T-helper 1 cell treated with Interleukin-12 subunit alpha and Interleukin-12 subunit beta and Interleukin-4 antibody, amounts not matched to agents 30 μg/mL and 1 μg/mL, for 36 hours (primary cell): ENCODE results near the gene ZC3H12D.
A peak's percentile ranks its signal among the peaks of the same experiment; 100 is the strongest.
"Not testable (repeated sequence)": the region's sequence is repeated elsewhere in the genome, so short reads cannot be mapped to it uniquely, and the experiment has no call there.

Experiments used
- H3K27ac Mint-ChIP-seq: one replicate; pipeline ENCODE4 v1.8.0; 2021; ENCODE audit warnings: mild to moderate bottlenecking, mixed read lengths
- H3K27me3 Mint-ChIP-seq: one replicate; pipeline ENCODE4 v1.8.0; 2021; ENCODE audit warnings: low read depth, mixed read lengths
- H3K36me3 Mint-ChIP-seq: one replicate; pipeline ENCODE4 v1.8.0; 2021; ENCODE audit warnings: low read depth, mixed read lengths
- H3K4me1 Mint-ChIP-seq: one replicate; pipeline ENCODE4 v1.8.0; 2021; ENCODE audit warnings: low read depth, mixed read lengths
- H3K4me3 Mint-ChIP-seq: one replicate; pipeline ENCODE4 v1.8.0; 2021; ENCODE audit warnings: mild to moderate bottlenecking, moderate library complexity, mixed read lengths
- H3K9me3 Mint-ChIP-seq: one replicate; pipeline ENCODE4 v1.8.0; 2021; ENCODE audit warnings: mixed read lengths

Gene ZC3H12D

GRCh38 chr6:149476789-149477455 is 7.9 kb downstream of the ZC3H12D start:
- Mint-ChIP-seq H3K36me3 (peaks cover 39% of the 10 kb centered on the region), H3K4me3 (no peak overlapping the region), H3K27me3 (no peaks in the 10 kb centered on the region), H3K4me1 (peaks cover 60% of the 10 kb centered on the region), H3K9me3 (no peaks in the 10 kb centered on the region), H3K27ac (peak overlapping the region; percentile 73)

GRCh38 chr6:149474108-149474935 is 10.5 kb downstream of the ZC3H12D start:
- H3K27me3 Mint-ChIP-seq: no peaks in the 10 kb centered on the region
- no peak overlapping the region for H3K27ac Mint-ChIP-seq
- H3K36me3 Mint-ChIP-seq: peaks cover 30% of the 10 kb centered on the region
- peaks cover 53% of the 10 kb centered on the region for H3K4me1 Mint-ChIP-seq
- H3K4me3 Mint-ChIP-seq: no peak overlapping the region
- H3K9me3 Mint-ChIP-seq: no peaks in the 10 kb centered on the region

- H3K27me3 Mint-ChIP-seq: no peaks in the 10 kb centered on the region
- H3K4me1 Mint-ChIP-seq: peaks cover 51% of the 10 kb centered on the region
- no peaks in the 10 kb centered on the region for H3K9me3 Mint-ChIP-seq
- H3K36me3 Mint-ChIP-seq: peaks cover 31% of the 10 kb centered on the region
- H3K4me3 Mint-ChIP-seq: no peak overlapping the region
- no peak overlapping the region for H3K27ac Mint-ChIP-seq
Measured at GRCh38 chr6:149473080-149474052, 11.4 kb downstream of the ZC3H12D start.

DNA sequence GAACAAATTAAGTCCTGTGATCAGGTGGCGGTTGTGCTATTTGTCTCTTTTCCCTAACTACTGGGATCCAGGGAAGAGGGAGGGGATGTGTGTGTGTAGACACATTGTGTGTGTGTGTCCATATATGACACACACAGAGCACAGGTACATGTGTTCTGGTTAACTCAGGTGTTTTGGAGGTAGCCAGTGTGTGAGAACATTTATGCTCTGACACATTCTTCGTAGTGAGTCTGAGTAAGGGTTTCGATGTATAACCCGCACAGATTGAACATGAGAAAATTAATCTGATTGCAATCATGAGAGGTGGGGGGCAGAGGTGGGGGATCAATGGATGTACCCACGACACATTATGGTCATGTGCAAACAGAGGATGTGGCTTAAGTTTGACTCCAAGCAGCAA is 12.6 kb downstream of the ZC3H12D start:
- Mint-ChIP-seq H3K27ac (peak overlapping the region; percentile 52), H3K36me3 (peaks cover 32% of the 10 kb centered on the region), H3K9me3 (no peaks in the 10 kb centered on the region), H3K4me1 (peaks cover 48% of the 10 kb centered on the region), H3K4me3 (no peak overlapping the region), H3K27me3 (no peaks in the 10 kb centered on the region)

DNA sequence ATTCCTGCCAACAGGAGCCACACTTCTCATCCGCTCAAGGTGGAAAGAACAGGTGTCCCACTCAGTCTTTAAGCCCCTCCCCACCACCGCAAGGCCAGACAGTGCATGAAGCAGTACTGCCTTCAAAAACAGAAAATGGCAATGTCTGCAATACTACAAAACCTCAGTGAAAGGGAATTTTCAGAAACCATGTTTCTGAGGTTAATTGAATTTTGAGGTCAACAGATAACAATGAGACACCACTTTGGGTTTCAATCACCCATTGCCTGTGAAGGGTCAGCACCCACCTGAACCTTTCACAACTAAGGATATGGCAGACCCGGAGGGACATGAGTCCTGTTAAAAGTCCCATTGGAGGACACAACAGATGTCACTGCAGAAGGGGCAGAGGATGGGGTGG is 13.0 kb downstream of the ZC3H12D start:
- Mint-ChIP-seq H3K27ac (peak overlapping the region; percentile 52), H3K4me1 (peaks cover 44% of the 10 kb centered on the region), H3K27me3 (no peaks in the 10 kb centered on the region), H3K36me3 (peaks cover 32% of the 10 kb centered on the region), H3K4me3 (no peak overlapping the region), H3K9me3 (no peaks in the 10 kb centered on the region)

GRCh38 chr6:149470948-149471347 is 13.9 kb downstream of the ZC3H12D start:
- Mint-ChIP-seq H3K9me3 (no peaks in the 10 kb centered on the region), H3K27me3 (no peaks in the 10 kb centered on the region), H3K36me3 (peaks cover 32% of the 10 kb centered on the region), H3K27ac (no peak overlapping the region), H3K4me1 (peaks cover 43% of the 10 kb centered on the region), H3K4me3 (no peak overlapping the region)

DNA sequence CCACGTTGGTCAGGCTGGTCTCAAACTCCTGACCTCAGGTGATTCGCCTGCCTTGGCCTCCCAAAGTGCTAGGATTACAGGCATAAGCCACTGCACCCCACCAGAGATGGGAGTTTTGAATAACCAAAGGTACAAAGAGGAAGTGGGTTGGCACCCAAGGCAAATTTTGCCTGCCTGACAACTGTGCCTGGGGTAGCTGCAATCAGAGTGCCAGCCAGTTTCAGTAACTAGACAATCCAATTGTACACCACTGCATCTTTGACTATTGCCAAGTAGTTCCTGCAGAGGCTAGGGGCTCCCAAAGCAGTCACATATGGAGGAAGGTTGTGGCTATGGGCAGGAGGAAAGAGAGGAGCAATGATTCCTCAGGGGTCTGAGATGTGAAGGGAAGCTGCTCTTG is 16.6 kb downstream of the ZC3H12D start:
- Mint-ChIP-seq H3K4me1 (peaks cover 51% of the 10 kb centered on the region), H3K4me3 (no peak overlapping the region), H3K36me3 (peaks cover 34% of the 10 kb centered on the region)

DNA sequence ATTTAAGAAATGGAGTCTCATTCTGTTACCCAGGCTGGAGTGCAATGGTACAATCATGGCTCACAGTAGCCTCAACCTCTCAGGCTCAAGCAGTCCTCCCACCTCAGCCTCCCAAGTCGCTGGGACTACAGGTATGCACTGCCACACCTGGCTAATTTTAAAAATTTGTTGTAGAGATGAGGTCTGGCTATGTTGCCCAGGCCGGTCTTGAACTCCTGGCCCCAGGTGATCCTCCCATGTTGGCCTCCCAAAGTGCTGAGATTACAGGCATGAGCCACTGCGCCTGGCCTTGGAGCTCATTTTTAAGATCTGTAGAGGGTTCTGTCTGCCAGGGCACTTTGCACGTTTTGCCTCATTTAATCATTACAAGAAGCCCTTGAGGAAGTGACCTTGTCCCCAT is 17.5 kb downstream of the ZC3H12D start:
- Mint-ChIP-seq H3K9me3 (no peaks in the 10 kb centered on the region), H3K4me1 (peaks cover 46% of the 10 kb centered on the region), H3K4me3 (no peak overlapping the region), H3K36me3 (peaks cover 38% of the 10 kb centered on the region), H3K27ac (no peak overlapping the region), H3K27me3 (no peaks in the 10 kb centered on the region)

More for the DNA sequence above, 16.6 kb downstream of the ZC3H12D start:
- H3K27me3 Mint-ChIP-seq: no peaks in the 10 kb centered on the region
- peak overlapping the region; percentile 83 for H3K27ac Mint-ChIP-seq
- no peaks in the 10 kb centered on the region for H3K9me3 Mint-ChIP-seq

DNA sequence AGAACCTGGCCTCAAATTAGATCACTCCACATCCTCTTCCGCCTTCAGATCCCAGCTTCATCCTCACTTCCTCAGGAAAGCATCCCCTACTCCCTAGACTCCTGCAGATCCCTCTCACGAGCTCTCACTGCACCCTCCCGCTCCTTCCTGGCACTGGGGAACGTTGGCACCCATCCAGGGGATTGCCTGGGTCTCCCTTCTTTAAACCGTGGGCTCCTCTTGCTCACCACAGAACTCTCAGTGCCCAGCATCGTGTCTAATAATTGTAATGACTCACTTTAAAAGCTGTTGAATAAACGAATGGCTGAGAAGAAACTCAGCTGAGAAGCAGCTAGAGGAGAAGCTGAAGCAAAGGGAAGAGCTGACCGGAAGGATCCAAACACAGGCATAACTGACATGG is 20.4 kb downstream of the ZC3H12D start:
- no peaks in the 10 kb centered on the region for H3K9me3 Mint-ChIP-seq
- H3K27me3 Mint-ChIP-seq: no peaks in the 10 kb centered on the region
- no peak overlapping the region for H3K27ac Mint-ChIP-seq
- H3K4me1 Mint-ChIP-seq: peaks cover 28% of the 10 kb centered on the region
- peaks cover 29% of the 10 kb centered on the region for H3K36me3 Mint-ChIP-seq
- H3K4me3 Mint-ChIP-seq: no peak overlapping the region

- Mint-ChIP-seq H3K27ac (peak overlapping the region; percentile 17), H3K36me3 (peaks cover 35% of the 10 kb centered on the region), H3K4me1 (peaks cover 26% of the 10 kb centered on the region)
Measured at GRCh38 chr6:149463781-149464180, 21.0 kb downstream of the ZC3H12D start.

GRCh38 chr6:149462712-149463111 is 22.1 kb downstream of the ZC3H12D start:
- Mint-ChIP-seq H3K4me1 (peaks cover 19% of the 10 kb centered on the region), H3K36me3 (peaks cover 36% of the 10 kb centered on the region)
- not testable (repeated sequence) for H3K27me3 Mint-ChIP-seq, H3K9me3 Mint-ChIP-seq, H3K27ac Mint-ChIP-seq, H3K4me3 Mint-ChIP-seq

More at GRCh38 chr6:149463781-149464180, 21.0 kb downstream of the ZC3H12D start:
- no peaks in the 10 kb centered on the region for H3K9me3 Mint-ChIP-seq
- no peak overlapping the region for H3K4me3 Mint-ChIP-seq
- no peaks in the 10 kb centered on the region for H3K27me3 Mint-ChIP-seq

GRCh38 chr6:149461670-149462069 is 23.1 kb downstream of the ZC3H12D start:
- no peak overlapping the region for H3K4me3 Mint-ChIP-seq
- H3K4me1 Mint-ChIP-seq: peaks cover 19% of the 10 kb centered on the region

DNA sequence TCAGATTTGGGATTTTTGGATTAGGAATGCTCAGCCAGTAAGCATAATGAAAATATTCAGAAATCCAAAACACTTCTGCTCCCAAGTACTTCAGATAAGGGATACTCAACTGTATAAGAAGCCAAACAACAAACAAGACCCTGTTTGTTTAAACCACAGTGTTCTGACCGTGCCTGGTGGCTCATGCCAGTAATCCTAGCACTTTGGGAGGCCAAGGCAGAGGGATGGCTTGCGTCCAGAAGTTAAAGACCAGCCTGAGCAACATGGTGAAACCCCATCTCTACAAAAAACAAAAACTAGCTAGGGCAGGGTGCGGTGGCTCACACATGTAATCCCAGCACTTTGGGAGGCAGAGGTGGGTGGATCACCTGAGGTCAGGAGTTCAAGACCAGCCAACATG is 24.6 kb downstream of the ZC3H12D start:
- H3K27ac Mint-ChIP-seq, H3K4me3 Mint-ChIP-seq, H3K27me3 Mint-ChIP-seq, H3K9me3 Mint-ChIP-seq: not testable (repeated sequence)
- H3K4me1 Mint-ChIP-seq: peaks cover 18% of the 10 kb centered on the region
- peaks cover 44% of the 10 kb centered on the region for H3K36me3 Mint-ChIP-seq

More at GRCh38 chr6:149461670-149462069, 23.1 kb downstream of the ZC3H12D start:
- no peak overlapping the region for H3K27ac Mint-ChIP-seq
- H3K27me3 Mint-ChIP-seq: no peaks in the 10 kb centered on the region
- peaks cover 42% of the 10 kb centered on the region for H3K36me3 Mint-ChIP-seq
- H3K9me3 Mint-ChIP-seq: no peaks in the 10 kb centered on the region

DNA sequence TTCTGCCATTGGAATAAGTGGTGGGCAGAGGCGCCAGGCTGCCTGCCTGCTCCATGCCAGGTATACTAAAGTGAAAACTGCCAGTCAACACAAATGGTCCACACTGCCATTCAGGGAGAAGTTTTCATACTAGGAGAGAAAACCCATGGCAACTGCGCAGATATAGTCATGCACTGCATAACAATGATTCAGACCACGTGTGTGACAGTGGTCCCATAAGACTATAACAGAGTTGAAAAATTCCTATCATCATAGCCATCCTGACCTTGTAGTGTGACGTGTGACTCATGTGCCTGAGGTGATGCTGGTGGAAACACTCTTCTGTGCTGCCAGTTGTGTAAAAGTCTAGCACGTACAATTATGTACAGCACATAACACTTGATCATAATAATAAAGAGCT is 25.1 kb downstream of the ZC3H12D start:
- Mint-ChIP-seq H3K4me3 (no peak overlapping the region), H3K27me3 (no peaks in the 10 kb centered on the region), H3K36me3 (peaks cover 44% of the 10 kb centered on the region), H3K4me1 (peaks cover 17% of the 10 kb centered on the region), H3K27ac (no peak overlapping the region), H3K9me3 (no peaks in the 10 kb centered on the region)
